DMS53 treated with DMSO at 0.1 percent for 48 hours (cell line): ENCODE measurements around the gene CEP72.

Source experiments
- DNase-seq: peaks from one replicate; lab custom pipeline; 2025; ENCODE audit not compliant: unreplicated experiment; lab: John Stamatoyannopoulos, UW

CEP72 gene

DNA sequence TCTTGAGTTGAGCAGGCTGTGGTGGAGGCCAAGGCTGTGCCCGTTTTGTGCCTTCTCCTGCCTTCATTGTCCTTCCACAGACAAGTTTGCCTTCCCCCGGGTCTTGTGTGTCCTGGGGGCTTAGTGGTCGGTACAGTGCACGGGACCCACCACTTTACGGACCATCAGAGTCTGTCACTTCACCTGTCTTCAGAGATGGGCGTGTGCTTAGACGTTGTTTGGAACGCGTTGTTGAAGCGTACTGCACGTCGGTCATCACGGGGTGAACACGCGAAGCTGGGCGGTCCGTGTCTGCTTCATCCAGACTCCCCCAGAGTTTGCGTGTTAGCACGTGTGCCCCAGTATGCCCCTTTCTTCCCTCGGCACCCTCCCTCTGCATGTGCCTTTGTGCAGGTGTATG is 24.8 kb downstream of the CEP72 start:
- DNase-seq, result no peak

DNA sequence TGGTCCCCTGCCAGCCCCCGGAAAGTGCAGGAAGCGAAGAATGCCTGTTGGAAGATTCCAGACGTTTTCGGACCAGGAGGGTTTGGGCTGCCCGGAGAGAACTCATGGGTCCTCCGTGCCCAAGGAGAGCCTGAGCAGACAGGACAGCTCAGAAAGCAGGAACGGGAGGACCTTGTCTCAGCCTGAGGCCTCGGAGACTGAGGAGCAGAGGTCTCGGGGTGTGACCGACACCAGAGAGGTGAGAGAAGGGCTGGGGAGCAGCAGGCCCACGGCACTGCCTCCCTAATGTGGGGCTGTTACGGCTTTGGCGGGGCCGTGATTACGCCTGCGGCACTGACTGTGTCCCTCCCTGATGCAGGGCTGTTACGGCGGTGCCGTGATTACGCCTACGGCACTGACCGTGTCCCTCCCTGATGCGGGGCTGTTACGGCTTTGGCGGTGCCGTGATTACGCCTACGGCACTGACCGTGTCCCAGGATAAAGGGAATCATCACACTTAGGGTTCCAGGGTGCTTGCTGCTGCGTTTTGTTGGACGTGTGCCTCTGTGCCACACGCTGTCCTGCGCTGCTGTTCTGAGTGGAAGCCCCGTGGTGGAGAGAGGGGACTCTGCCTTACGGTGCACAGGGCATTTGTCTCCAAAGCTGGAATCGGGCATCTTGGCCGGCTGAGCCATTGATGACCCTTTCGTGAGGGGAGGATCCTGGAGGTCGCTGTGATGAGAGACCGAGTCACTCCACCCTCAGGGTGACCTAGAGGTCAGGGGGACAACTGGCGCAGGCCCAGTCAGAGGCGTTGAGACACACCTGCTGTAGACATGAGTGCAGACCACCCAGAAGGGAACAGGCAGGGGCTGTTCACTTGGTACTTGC is 25.7 kb downstream of the CEP72 start:
- DNase-seq, result no peak

GRCh38 chr5:638501-639252 is 26.5 kb downstream of the CEP72 start:
- no peak for DNase-seq

DNA sequence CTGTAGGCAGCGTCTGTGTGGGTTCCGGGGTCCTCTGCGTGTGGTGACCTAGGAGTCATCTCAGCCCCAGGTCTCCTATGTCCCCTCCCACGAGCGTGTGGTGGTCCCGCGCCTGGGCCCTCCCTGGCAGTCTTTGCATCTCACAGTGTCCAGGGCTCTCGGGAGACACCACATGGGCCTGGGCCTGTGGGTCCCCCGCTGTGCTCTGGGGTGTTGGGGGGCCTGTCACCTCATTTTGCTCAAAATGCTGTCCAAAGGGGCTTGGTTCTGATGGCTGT is 27.1 kb downstream of the CEP72 start:
- DNase-seq, result no peak

DNA sequence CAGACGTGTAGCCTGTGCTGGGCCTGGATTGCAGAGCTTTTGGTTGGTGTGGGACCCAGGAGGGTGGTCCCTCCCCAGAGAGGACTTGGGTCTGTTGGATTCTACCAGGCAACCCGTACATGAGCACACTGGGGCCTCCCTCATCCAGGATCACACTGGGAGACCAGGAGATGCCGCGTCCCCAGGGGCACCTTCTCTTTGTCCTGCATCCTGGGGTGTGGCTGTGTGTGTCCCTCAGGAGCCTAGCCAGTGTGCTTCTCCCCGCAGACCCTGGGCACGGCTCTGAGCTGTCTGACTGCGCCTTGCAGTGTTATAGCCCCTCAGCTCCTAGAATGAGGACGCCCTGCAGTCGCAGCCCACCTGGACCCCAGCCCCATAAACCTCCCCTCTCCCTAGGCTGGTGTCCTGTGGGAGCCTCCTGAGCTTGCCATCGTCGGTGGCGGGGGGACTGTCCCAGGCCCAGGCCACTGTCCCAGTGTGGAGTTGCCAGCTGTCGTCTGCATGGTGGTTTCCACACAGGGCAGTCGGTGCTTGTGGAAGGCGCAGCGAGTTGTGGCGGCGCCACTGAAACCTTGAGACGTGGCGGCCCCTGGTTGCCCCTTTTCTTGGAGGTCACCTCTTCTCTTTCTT is 27.6 kb downstream of the CEP72 start:
- DNase-seq, result no peak

DNA sequence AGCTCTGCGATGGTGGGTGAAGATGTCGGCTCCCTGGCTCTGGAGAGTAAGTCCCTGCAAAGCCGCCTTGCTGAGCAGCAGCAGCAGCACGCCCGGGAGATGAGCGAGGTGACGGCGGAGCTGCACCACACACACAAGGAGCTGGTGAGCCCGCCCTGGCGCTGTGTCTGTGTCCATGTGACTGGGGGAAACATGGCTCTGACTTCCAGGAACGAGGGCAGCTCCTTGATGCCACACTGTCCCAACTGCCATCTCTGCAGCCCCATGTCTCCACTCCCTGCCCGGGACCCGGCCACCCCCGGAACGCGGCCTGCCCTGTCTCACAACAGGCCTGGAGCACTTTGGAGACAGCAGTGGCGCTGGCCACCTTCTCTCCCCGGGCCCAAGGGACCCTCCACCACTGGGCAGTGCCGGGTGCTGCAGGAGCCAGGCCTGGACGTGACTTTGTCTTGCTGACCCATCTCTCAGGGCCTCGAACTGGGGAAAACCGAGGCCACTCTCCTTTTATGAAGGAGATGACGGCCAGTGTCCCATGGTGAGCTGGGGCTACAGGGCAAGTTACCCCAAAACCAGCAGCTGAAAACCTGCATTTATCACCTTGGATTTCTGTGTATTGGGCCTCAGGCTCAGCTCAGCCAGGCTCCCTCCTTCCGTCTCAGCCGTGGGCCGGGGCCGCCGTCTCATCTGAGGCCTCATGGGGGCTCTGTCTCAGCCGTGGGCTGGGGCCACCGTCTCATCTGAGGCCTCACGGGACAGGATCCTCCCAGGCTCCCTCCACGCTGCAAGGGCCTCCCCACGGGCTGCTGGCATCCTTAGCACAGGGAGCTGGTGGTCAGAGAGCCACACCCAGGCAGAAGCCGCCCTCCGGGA is 28.6 kb downstream of the CEP72 start:
- no peak for DNase-seq

- no peak for DNase-seq
Observed at GRCh38 chr5:641331-641765, 29.2 kb downstream of the CEP72 start.

DNA sequence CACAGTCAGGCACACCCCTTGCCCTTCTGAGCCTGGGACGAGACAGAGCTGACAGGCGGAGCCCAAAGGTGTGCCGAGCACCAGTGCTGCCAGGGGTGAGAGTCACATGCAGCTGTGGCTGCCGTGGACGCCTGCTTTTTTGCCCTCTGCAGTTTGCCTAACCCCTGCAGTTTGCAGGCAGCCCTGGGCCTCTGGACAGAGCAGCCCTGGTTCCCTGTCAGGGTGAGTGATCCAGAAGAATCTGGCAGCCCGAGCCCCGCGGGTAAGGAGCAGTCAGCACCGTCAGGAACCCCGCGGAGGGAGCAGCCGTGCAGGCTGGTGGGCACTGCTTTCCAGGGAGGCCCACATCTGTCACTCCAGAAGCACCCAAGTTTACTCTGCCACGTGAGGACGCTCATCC is 30.3 kb downstream of the CEP72 start:
- no peak for DNase-seq

DNA sequence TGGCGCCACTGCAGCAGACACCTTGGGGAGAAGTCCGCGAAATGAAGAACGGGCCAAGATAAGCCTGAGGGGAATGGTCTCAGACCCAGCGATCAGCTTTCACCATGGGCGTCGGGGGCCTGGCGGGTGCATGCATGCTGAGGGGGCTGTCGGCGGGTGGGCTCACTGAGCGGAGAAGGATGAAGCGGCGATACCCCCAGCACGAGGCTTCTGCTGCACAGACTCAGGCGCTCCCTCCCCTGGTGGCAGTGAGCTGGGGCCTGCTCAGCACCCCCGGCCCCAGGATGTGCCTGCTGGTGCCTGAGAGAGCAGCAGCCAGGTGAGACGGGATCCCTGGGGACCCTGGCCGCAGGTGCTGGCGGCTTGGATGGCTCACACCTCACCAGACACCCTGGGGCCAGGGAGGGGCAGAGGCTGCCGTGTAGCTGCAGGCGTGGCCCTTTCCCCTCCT is 31.2 kb downstream of the CEP72 start:
- no peak for DNase-seq

DNA sequence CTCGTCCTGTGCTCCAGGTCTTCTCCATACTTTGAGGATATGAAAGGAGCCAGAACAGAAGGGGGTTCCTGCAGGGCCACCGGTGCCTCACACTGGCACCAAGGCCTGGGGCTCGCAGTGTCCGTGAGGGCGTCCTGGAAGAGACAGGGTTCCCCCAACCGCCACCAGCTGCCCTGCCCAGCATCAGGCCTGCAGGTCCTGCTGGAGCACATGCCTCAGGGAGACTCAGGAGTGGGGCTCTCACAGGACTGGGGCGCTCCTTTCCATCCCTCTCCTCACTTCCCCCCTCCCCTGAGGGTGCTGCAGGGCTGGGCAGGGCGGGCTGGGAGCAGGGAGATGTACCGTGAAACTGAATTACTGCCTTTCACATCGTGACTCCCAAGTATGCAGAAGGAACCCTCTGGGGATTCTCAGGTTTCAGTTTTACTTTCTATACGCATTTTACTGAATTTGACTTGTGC is 31.7 kb downstream of the CEP72 start:
- DNase-seq, result no peak

GRCh38 chr5:644509-644908 is 32.4 kb downstream of the CEP72 start:
- no peak for DNase-seq

DNA sequence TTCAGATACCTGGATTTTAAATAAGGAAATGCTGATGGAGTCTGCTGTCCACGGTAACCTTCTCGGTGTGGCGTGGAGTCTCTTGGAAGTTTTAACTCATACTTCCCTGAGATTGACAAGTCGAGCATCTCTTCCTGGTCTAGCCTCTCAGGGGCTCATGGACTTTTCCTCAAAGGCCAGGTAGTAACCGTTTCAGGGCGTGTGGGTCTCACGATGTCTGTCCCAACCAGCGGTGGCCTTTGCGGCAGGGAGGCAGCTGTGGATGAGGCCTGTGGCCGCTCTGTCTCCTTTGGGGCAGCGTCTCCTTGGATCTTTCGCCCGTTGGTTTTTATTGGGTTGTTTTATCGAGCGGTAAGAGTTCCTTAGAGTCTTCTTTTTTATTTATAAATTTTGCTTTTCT is 32.8 kb downstream of the CEP72 start:
- no peak for DNase-seq

DNA sequence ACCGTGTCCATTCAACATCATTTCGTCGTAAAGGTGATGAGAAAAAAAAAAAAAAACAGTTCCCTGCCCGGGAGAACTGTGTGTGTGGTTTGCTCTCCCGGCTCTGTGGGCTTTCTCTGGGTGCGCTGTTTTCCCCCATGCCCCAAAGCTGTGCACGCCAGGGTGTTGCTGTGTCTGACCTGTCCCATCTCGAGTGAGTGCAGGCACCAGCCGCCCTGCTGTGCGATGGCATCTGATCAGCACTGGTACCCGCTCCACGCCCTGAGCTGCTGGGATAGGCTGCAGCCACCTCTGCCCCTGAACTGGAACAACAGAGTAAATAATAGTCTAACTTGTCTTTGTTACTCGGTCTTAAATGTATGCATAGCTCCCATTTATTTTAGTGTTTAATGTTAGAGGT is 33.3 kb downstream of the CEP72 start:
- DNase-seq, result no peak

GRCh38 chr5:646396-647201 is 34.5 kb downstream of the CEP72 start:
- no peak for DNase-seq

DNA sequence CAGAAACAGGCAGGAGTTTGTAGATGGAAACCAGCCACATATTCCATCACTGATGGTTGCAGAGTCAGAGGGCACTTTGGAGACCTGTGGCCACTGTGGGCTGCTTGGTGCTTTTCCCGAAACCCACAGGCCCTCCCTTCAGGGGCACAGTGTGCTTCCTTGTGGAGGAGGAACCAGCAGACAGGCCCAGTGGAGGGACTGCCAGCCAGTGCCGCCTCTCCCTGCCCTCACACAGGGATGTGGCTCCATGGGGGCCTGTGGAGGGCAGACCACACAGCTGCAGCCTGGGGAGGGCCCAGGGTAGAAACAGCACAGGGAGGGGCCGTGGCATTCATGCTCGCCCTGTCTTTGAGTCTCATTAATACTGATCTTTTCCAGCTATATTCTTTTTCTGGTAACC is 35.2 kb downstream of the CEP72 start:
- DNase-seq, result no peak

- no peak for DNase-seq
Observed at GRCh38 chr5:647727-648126, 35.6 kb downstream of the CEP72 start.

- no peak for DNase-seq
Observed at GRCh38 chr5:651296-652022, 39.3 kb downstream of the CEP72 start.

DNA sequence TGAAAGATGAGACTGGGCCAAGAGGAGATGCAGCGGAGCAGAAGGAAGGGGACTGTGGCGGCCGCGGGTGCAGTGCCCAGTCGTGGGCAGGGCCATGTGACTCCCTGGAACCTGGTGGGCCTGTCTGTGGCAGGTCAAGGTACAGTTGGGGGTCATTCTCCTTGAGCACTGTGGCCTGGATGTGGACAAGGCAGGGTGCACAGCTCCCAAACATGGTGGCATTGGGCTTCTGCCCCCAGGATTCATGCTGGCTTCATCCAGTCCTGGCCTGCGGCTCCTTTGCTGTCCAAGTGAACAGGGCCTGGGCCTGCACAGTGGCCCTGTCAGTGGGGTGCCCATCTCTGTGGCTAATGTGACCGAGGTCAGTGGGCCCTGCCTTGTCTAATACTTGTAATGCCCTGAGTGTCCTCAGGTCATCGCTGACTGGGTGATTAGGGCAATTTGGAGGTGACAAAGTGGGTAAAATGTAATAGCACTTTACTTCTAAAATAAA is 39.9 kb downstream of the CEP72 start:
- DNase-seq, result no peak

DNA sequence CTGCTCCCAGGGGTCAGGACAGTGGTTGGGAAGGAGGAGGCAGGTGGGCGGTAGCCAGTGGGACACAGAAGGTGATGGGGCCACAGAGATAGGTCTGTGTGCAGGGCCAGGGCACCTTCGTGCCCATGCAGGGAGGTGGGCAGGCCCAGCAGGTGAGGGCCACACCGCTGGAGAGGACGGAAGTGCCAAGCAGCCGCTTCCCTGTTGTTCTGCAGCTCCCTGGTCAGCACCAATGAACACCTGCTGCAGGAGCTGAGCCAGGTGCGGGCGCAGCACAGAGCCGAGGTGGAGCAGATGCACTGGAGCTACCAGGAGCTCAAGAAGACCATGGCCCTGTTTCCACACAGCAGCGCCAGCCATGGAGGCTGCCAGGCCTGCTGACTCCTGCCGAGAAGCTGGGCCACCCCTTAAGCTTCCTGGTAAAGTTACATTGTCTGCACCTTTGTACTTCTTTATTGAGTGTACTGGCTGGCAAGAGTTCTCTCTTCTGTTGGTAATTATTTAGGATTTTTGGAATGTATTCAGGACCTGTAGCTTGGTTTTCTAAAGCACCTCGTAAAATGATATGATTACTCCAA is 40.7 kb downstream of the CEP72 start:
- no peak for DNase-seq
